CD4-positive, alpha-beta T cell treated with Interleukin-1 beta for 1 hour (primary cell): ENCODE results near the gene SDHC.
A peak's percentile ranks its signal among the peaks of the same experiment; 100 is the strongest.
"Not testable (repeated sequence)": the region's sequence is repeated elsewhere in the genome, so short reads cannot be mapped to it uniquely, and the experiment has no call there.

Experiments
- DNase-seq, 2 donors: peaks; one replicate each; pipeline ENCODE4 v3.0.0-alpha.2; 2020 to 2022

Gene SDHC

GRCh38 chr1:161388639-161389038 is 74.5 kb downstream of the SDHC start:
- no peak for DNase-seq

GRCh38 chr1:161389158-161389557 is 75.0 kb downstream of the SDHC start:
- DNase-seq: not testable (repeated sequence)

GRCh38 chr1:161389691-161390558 is 75.7 kb downstream of the SDHC start:
- peak; percentile 93 to 94 for DNase-seq

DNA sequence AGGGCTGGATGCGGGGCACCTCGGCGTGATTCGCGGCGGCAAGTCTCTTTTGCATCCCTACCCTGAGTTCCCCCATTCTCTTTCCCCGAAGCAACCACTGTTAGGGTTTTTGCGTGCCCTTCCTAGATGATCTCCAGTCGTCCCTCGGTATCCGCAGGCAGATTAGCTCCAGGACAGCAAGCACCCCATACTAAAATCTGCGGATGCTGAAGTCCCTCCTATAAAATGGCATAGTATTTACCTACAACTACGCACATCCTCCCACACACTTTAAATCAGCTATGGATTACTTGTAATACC is 76.3 kb downstream of the SDHC start:
- DNase-seq: no peak

GRCh38 chr1:161391136-161391535 is 77.0 kb downstream of the SDHC start:
- not testable (repeated sequence) for DNase-seq

GRCh38 chr1:161391611-161392010 is 77.4 kb downstream of the SDHC start:
- DNase-seq: no peak

GRCh38 chr1:161393151-161393550 is 79.0 kb downstream of the SDHC start:
- no peak for DNase-seq

DNA sequence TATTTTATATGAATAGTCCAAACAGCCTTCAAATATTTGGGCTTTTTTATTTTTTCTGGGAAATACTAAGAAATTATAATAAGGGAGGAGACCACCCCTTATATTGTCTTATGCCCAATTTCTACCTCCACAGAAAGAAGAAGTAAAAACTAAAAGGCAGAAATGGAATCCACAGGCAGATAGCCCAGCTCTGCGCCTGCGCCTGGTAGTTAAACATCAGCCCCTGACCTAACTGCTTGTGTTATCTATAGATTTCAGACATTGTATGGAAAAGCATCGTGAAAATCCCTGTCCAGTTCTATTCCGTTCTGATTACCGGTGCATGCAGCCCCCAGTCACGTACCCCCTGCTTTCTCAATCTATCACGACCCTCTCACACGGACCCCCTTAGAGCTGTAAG is 82.9 kb downstream of the SDHC start:
- DNase-seq: not testable (repeated sequence)

- DNase-seq: no peak
Observed at GRCh38 chr1:161398900-161399256, 84.7 kb downstream of the SDHC start.

DNA sequence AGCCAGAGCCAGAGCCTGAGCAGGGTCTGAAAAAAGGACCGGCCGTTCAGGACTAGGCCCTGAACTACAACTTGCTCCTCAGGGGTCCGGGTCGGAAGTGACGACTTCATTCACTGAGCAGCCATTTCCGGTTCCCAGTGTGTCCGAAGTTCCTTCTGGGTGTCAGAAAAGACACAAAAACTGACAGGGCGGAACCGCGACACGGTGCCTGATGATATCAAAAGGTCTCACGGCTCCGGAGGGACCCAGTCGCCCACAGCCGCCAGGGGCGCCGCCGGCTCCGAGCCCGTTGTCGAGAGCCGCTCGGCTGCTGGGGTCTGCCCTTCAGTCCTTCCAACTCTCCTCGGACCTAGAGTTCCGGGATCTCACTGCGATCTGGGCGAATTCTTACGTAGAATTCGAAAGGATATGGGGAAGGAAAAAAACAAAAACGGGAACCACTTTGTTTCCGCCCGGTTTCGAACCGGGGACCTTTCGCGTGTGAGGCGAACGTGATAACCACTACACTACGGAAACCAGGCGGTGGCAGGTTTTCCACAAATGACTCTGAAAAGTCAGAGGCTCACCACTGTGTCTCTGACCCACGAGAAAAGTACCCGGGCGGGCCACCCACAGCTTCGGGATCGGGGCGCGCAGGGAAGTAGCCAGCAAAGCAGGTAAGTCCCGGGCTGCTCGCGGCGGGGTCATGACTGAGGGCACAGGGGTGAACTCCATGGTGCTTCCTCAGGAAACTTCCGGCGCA is 85.2 kb downstream of the SDHC start:
- peak; percentile 94 to 97 for DNase-seq

DNA sequence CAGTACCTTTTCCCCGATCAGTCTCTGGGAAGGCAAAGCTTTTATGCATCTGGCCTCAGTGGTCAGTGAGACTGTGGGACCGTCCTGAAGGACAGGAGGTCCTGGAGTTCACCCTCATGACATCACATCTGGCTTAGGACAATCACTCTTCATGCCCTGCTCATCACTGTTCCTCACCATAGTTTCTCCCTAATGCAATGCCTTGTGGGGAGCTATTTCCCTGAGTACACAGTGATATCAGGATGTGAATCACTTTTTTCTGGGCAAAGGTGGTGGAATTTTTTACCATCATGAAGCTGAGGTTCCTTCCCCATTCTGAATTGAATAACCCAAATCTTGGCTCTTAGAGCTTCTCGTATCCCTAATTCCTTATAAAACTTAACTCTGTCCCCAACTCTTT is 88.3 kb downstream of the SDHC start:
- DNase-seq: no peak

GRCh38 chr1:161404051-161404597 is 89.9 kb downstream of the SDHC start:
- no peak for DNase-seq

- not testable (repeated sequence) for DNase-seq
Observed at GRCh38 chr1:161406551-161406950, 92.4 kb downstream of the SDHC start.

GRCh38 chr1:161407451-161407985 is 93.3 kb downstream of the SDHC start:
- no peak for DNase-seq

GRCh38 chr1:161408429-161409052 is 94.4 kb downstream of the SDHC start:
- no peak for DNase-seq

- peak in 1 of 2 donors; percentile 58 for DNase-seq
Observed at GRCh38 chr1:161409848-161410635, 95.9 kb downstream of the SDHC start.

DNA sequence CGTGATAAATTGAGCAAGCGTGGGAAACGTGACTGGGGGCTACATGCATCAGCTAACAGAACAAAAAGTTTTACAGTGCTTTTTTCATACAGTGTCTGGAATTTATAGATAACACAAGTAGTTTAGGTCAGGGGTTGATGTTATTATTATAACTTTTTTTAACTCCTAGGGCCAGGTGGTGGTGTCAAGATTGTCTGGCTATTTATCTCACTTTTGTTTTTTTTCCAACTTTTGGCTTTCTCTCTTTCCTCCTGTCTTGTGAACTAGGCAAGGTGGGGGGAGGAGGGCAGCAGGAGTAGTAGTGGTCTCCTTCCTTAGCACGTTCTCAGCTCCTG is 96.4 kb downstream of the SDHC start:
- DNase-seq: not testable (repeated sequence)
